GM13976 (cell line): ENCODE results near the gene TMED10.

Experiments
- DNase-seq: peaks from one replicate; pipeline ENCODE4 v3.0.0; 2012; ENCODE audit warnings: low spot score
- CTCF ChIP-seq: IDR thresholded peaks from 2 replicates; pipeline ENCODE4 v1.5.1; 2012; ENCODE audit warnings: borderline replicate concordance, mild to moderate bottlenecking; ENCODE audit not compliant: insufficient read depth; ENCODE audit errors: extremely low read depth, missing control alignments, control extremely low read depth
- in situ Hi-C: fragments of 300-500 bp; cut with MboI; formaldehyde crosslinking; loops from one replicate; pipeline ENCODE4 v1.12.0; 2022; ENCODE audit warnings: low sequenced_read_pairs, mixed read lengths, inconsistent platforms; ENCODE audit not compliant: unreplicated experiment

The TMED10 gene

GRCh38 chr14:75109877-75110276 lies 66.5 kb downstream of the TMED10 start:
- DNase-seq = no peak
- in situ Hi-C loops = no loop called here
- TF ChIP-seq CTCF = no peak

GRCh38 chr14:75107186-75107585 lies 69.2 kb downstream of the TMED10 start:
- DNase-seq = no peak
- in situ Hi-C loops = no loop called here
- no peak for TF ChIP-seq CTCF

GRCh38 chr14:75101491-75101890 lies 74.9 kb downstream of the TMED10 start:
- no peak for DNase-seq
- in situ Hi-C loops = no loop called here
- TF ChIP-seq CTCF = no peak

GRCh38 chr14:75098682-75099081 lies 77.7 kb downstream of the TMED10 start:
- DNase-seq = no peak
- in situ Hi-C loops = loop anchor here (10.0 kb wide), 1 partner anchor 244 kb away; no protein-coding TSS in a partner anchor
- TF ChIP-seq CTCF = no peak

GRCh38 chr14:75098212-75098611 lies 78.2 kb downstream of the TMED10 start:
- DNase-seq = no peak
- in situ Hi-C loops = loop anchor here (10.0 kb wide), 1 partner anchor 243 kb away; no protein-coding TSS in a partner anchor

GRCh38 chr14:75096959-75097358 lies 79.5 kb downstream of the TMED10 start:
- in situ Hi-C loops = loop anchor here (10.0 kb wide), 1 partner anchor 242 kb away; no protein-coding TSS in a partner anchor
- TF ChIP-seq CTCF = no peak
- no peak for DNase-seq

More at GRCh38 chr14:75098212-75098611, 78.2 kb downstream of the TMED10 start:
- no peak for TF ChIP-seq CTCF

- no peak for TF ChIP-seq CTCF
- in situ Hi-C loops = loop anchor here (10.0 kb wide), 1 partner anchor 241 kb away; no protein-coding TSS in a partner anchor
- no peak for DNase-seq
These were observed 80.7 kb downstream of the TMED10 start for GRCh38 chr14:75095690-75096089.
